Calu3 (cell line): ENCODE results near the gene RPL13A. TPM values are rescaled to one million over a fixed set of nuclear protein-coding genes. Genes with fewer than 3 reads are reported as not detected.

Experiments
- BruUV-seq: library from RNA; stranded (reverse); fragments of 400-500 nt; replicated peaks from 2 replicates; lab custom pipeline; 2021; lab: Mats Ljungman, UMichigan
- CTCF ChIA-PET: fragments of 300-600 bp; sonication (Branson Sonifier 250); formaldehyde crosslinking; loops from one replicate; lab custom pipeline; 2022; ENCODE audit warnings: antibody characterized with exemption; lab: Charles Lee
- DNase-seq: peaks from one replicate; pipeline ENCODE4 v3.0.0; 2022
- H3K27ac Mint-ChIP-seq: one replicate; pipeline ENCODE4 v1.8.0; 2022; ENCODE audit warnings: mixed read lengths; ENCODE audit not compliant: unreplicated experiment
- H3K27me3 Mint-ChIP-seq: one replicate; pipeline ENCODE4 v1.8.0; 2022; ENCODE audit warnings: mixed read lengths; ENCODE audit not compliant: unreplicated experiment
- H3K36me3 Mint-ChIP-seq: one replicate; pipeline ENCODE4 v1.8.0; 2022; ENCODE audit warnings: mild to moderate bottlenecking, moderate library complexity, mixed read lengths; ENCODE audit not compliant: insufficient read depth, unreplicated experiment
- H3K4me1 Mint-ChIP-seq: one replicate; pipeline ENCODE4 v1.8.0; 2022; ENCODE audit warnings: mild to moderate bottlenecking, low read depth, mixed read lengths; ENCODE audit not compliant: unreplicated experiment
- H3K4me3 Mint-ChIP-seq: one replicate; pipeline ENCODE4 v1.8.0; 2022; ENCODE audit warnings: mild to moderate bottlenecking, low read depth, moderate library complexity, mixed read lengths; ENCODE audit not compliant: unreplicated experiment
- H3K9me3 Mint-ChIP-seq: one replicate; pipeline ENCODE4 v1.8.0; 2022; ENCODE audit warnings: low read depth, mixed read lengths; ENCODE audit not compliant: unreplicated experiment
- intact Hi-C: fragments of 100-400 bp; cut with micrococcal nuclease; formaldehyde crosslinking; loops from one replicate; pipeline ENCODE4 v1.10.0; 2022; ENCODE audit not compliant: unreplicated experiment
- total RNA-seq: library from RNA; stranded (reverse); gene quantifications from 2 replicates; pipeline ENCODE4 v1.2.3, GENCODE V29; 2022
- TF ChIP-seq, protein P1 (sequence below): fragments of 200-600 bp; IDR thresholded peaks from one replicate; pipeline ENCODE4 v1.8.0; 2022; ENCODE audit warnings: antibody characterized with exemption; ENCODE audit not compliant: unreplicated experiment

The RPL13A gene
- total RNA-seq, 1 experiment from 2014 or later = 1,993 TPM

DNA sequence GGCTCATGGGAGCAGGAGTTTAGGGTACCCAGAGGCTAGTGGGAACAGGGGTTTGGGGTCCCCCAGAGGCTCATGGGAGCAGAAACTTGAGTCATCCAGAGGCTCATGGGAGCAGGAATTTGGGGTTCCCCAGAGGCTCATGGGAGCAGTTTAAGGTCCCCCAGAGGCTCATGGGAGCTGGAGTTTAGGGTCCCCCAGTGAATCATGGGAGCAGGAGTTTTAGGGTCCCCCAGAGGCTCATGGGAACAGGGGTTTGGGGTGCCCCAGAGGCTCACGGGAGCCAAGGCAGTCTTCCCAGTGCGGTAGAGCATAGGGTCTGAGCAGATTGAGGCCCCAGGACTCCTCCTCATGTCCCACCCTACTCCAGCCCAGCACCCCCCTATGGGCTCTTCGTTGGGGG lies 22.0 kb upstream of the RPL13A start:
- Mint-ChIP-seq H3K4me3 (no peak overlapping the region), H3K27ac (no peak overlapping the region), H3K36me3 (peaks cover 5% of the 10 kb centered on the region), H3K4me1 (peaks cover 9% of the 10 kb centered on the region), H3K27me3 (no peaks in the 10 kb centered on the region), H3K9me3 (no peaks in the 10 kb centered on the region)
- no peak for DNase-seq
- TF ChIP-seq, protein P1, sequence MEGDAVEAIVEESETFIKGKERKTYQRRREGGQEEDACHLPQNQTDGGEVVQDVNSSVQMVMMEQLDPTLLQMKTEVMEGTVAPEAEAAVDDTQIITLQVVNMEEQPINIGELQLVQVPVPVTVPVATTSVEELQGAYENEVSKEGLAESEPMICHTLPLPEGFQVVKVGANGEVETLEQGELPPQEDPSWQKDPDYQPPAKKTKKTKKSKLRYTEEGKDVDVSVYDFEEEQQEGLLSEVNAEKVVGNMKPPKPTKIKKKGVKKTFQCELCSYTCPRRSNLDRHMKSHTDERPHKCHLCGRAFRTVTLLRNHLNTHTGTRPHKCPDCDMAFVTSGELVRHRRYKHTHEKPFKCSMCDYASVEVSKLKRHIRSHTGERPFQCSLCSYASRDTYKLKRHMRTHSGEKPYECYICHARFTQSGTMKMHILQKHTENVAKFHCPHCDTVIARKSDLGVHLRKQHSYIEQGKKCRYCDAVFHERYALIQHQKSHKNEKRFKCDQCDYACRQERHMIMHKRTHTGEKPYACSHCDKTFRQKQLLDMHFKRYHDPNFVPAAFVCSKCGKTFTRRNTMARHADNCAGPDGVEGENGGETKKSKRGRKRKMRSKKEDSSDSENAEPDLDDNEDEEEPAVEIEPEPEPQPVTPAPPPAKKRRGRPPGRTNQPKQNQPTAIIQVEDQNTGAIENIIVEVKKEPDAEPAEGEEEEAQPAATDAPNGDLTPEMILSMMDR = no peak
- intact Hi-C loops = no loop called here
- CTCF ChIA-PET = no interaction called here
- BruUV-seq = no TSS peak

DNA sequence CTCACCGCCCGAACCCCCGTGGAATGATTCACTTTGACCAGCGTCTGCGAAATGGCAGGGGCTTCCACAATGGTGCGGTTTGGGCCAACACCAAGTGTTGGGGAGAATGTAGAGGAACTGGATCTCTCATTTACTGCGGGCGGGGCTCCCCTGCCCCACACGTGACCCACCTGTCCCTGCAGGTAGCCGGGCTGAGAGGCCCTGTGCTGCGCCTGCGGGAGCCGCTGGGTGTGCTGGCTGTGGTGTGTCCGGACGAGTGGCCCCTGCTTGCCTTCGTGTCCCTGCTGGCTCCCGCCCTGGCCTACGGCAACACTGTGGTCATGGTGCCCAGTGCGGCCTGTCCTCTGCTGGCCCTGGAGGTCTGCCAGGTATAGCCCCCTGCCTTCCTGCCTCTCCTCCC lies 19.2 kb upstream of the RPL13A start:
- Mint-ChIP-seq H3K27ac (no peak overlapping the region), H3K36me3 (peaks cover 5% of the 10 kb centered on the region), H3K27me3 (no peaks in the 10 kb centered on the region), H3K9me3 (no peaks in the 10 kb centered on the region), H3K4me3 (no peak overlapping the region), H3K4me1 (peaks cover 9% of the 10 kb centered on the region)
- CTCF ChIA-PET = interaction anchor here (0.7 kb wide), 1 partner anchor 22 kb away, joined by 3 read pairs; no protein-coding TSS in a partner anchor
- intact Hi-C loops = no loop called here
- TF ChIP-seq, protein P1 = no peak
- BruUV-seq = no TSS peak
- DNase-seq = no peak

DNA sequence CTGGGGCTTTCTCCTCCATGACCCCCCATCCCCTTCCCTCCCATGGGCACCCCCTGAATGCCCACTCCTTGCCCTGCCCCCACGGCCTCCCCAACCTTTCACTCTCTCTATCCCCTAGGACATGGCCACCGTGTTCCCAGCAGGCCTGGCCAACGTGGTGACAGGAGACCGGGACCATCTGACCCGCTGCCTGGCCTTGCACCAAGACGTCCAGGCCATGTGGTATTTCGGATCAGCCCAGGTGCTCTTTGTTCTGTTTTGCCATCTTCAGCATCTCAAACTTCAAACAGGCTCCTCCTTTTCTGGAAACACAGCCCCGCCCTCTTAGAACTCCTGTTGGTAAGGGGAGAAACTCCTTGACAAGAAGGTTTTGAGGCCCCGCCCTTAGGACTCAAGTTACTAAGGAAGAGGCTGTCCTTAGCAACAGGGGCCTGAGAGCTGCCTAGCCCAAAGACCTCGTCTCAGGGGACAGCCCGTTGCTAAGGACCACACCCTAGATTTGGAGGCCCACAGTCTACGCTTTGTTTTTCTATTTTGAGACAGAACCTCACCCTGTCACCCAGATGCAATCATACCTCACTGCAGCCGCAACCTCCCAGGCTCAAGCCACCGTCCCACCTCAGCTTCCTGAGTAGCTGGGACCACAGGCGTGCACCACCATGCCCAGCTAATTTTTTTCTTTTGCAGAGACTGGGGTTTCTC lies 18.5 kb upstream of the RPL13A start:
- Mint-ChIP-seq H3K4me1 (peaks cover 9% of the 10 kb centered on the region), H3K9me3 (no peaks in the 10 kb centered on the region), H3K4me3 (no peak overlapping the region), H3K36me3 (peaks cover 9% of the 10 kb centered on the region), H3K27me3 (peaks cover under 1% of the 10 kb centered on the region), H3K27ac (no peak overlapping the region)
- CTCF ChIA-PET = no interaction called here
- BruUV-seq = no TSS peak
- peak; percentile 32 for DNase-seq
- intact Hi-C loops = no loop called here
- TF ChIP-seq, protein P1 = no peak

DNA sequence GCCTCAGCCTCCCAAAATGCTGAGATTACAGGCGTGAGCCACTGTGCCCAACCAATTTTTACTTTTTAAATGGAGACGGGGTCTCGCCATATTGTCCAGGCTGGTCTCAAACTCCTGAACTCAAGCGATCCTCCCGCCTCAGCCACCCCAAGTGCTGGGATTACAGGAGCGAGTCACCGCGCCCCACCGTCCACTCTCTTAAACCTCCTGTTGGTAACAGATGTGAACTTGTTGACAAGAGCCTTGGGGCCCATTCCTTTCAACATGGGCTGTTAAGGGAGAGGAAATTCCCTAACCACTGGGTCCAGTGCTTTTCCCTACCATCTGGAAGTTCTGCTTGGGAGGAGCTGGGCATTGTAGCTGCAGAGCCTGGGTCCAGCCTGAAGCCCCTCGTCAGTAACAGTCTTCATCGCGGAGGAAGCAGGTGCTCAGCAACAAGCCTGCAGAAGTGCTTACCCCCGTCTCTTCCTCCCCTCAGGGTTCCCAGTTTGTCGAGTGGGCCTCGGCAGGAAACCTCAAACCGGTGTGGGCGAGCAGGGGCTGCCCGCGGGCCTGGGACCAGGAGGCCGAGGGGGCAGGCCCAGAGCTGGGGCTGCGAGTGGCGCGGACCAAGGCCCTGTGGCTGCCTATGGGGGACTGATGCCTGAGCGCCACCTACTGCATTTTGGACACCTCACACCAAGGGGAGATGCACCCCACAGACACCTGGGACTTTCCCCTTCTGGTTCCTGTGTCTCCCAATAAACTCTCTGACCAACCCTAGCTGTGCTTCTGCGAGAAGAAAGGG lies 17.4 kb upstream of the RPL13A start:
- Mint-ChIP-seq H3K9me3 (no peaks in the 10 kb centered on the region), H3K36me3 (peaks cover 13% of the 10 kb centered on the region), H3K4me3 (no peak overlapping the region), H3K4me1 (peaks cover 9% of the 10 kb centered on the region), H3K27me3 (peaks cover 11% of the 10 kb centered on the region), H3K27ac (no peak overlapping the region)
- intact Hi-C loops = no loop called here
- TF ChIP-seq, protein P1 = no peak
- CTCF ChIA-PET = no interaction called here
- no peak for DNase-seq
- no TSS peak for BruUV-seq
